ENCODE results near the gene SEC14L6. TPM values are rescaled to one million over a fixed set of nuclear protein-coding genes. Genes with fewer than 3 reads are reported as not detected.

Gene SEC14L6
- total RNA-seq, 2 donors from 2014 or later, result not detected

DNA sequence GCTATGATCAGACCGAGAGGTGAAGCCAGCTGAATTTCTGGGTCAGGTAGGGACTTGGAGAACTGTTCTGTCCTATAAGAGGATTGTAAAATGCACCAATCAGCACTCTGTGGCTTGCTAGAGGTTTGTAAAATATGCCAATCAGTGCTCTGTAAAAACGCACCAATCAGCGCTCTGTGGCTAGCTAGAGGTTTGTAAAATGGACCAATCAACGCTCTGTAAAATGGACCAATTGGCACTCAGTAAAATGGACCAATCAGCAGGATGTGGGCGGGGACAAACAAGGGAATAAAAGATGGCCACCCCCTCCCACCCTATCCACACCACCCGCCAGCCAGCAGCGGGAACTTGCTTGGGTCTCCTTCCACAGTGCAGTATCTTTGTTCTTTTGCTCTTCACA lies 34.6 kb downstream of the SEC14L6 start:
- Mint-ChIP-seq H3K4me1 (ENCODE audit: low read depth in 2 of 2) (no peaks in the 10 kb centered on the region), H3K27me3 (peaks cover 5 to 8% of the 10 kb centered on the region in 2 donors), H3K36me3 (no peaks in the 10 kb centered on the region), H3K9me3 (no peaks in the 10 kb centered on the region), H3K4me3 (no peak overlapping the region), H3K27ac (no peak overlapping the region)
- ATAC-seq (no peak), DNase-seq (ENCODE audit: low spot score) (no peak)

GRCh38 chr22:30511109-30511508 lies 35.4 kb downstream of the SEC14L6 start:
- Mint-ChIP-seq H3K36me3 (no peaks in the 10 kb centered on the region), H3K27me3 (peaks cover 12% of the 10 kb centered on the region in 2 donors), H3K27ac (no peak overlapping the region), H3K4me1 (ENCODE audit: low read depth in 2 of 2) (no peaks in the 10 kb centered on the region), H3K4me3 (no peak overlapping the region), H3K9me3 (no peaks in the 10 kb centered on the region)
- ATAC-seq (no peak), DNase-seq (ENCODE audit: low spot score) (no peak)

DNA sequence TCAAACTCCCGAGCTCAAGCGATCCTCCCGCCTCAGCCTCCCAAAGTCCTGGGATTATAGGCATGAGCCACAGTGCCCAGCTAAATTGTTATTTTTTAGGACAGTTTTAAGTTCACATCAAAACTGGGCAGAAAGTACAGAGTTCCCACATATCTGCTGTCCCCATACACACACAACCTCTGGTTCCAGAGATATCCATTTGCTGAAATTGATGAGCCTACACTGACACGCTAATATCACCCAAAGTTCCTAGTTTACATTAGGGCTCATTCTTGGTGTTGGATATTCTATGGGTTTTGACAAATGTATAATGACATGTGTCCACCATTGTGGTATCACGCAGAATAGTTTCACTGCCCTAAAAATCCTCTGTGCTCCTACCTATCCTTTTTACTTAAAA lies 38.3 kb downstream of the SEC14L6 start:
- H3K27ac Mint-ChIP-seq, result no peak overlapping the region
- no peaks in the 10 kb centered on the region for H3K36me3 Mint-ChIP-seq
- H3K9me3 Mint-ChIP-seq, result no peaks in the 10 kb centered on the region
- peaks cover 14 to 16% of the 10 kb centered on the region in 2 donors for H3K27me3 Mint-ChIP-seq
- no peaks in the 10 kb centered on the region for H3K4me1 Mint-ChIP-seq (ENCODE audit: low read depth in 2 of 2)
- H3K4me3 Mint-ChIP-seq, result no peak overlapping the region
- ATAC-seq, result no peak
- no peak for DNase-seq (ENCODE audit: low spot score)

GRCh38 chr22:30507670-30508069 lies 38.9 kb downstream of the SEC14L6 start:
- ATAC-seq (no peak), DNase-seq (ENCODE audit: low spot score) (no peak)
- Mint-ChIP-seq H3K36me3 (no peaks in the 10 kb centered on the region), H3K4me3 (no peak overlapping the region), H3K27ac (no peak overlapping the region), H3K4me1 (ENCODE audit: low read depth in 2 of 2) (no peaks in the 10 kb centered on the region), H3K27me3 (peaks cover 14 to 16% of the 10 kb centered on the region in 2 donors), H3K9me3 (no peaks in the 10 kb centered on the region)

GRCh38 chr22:30506507-30506968 lies 40.0 kb downstream of the SEC14L6 start:
- Mint-ChIP-seq H3K27ac (no peak overlapping the region), H3K36me3 (no peaks in the 10 kb centered on the region), H3K9me3 (no peaks in the 10 kb centered on the region), H3K27me3 (peaks cover 14 to 16% of the 10 kb centered on the region in 2 donors), H3K4me1 (ENCODE audit: low read depth in 2 of 2) (no peaks in the 10 kb centered on the region), H3K4me3 (no peak overlapping the region)
- ATAC-seq (no peak), DNase-seq (ENCODE audit: low spot score) (no peak)

GRCh38 chr22:30503551-30503950 lies 43.0 kb downstream of the SEC14L6 start:
- H3K4me3 Mint-ChIP-seq, result no peak overlapping the region
- no peaks in the 10 kb centered on the region for H3K4me1 Mint-ChIP-seq (ENCODE audit: low read depth in 2 of 2)
- H3K36me3 Mint-ChIP-seq, result no peaks in the 10 kb centered on the region
- no peak overlapping the region for H3K27ac Mint-ChIP-seq
- DNase-seq (ENCODE audit: low spot score) (no peak), ATAC-seq (no peak)
- peaks cover 14 to 20% of the 10 kb centered on the region in 2 donors for H3K27me3 Mint-ChIP-seq
- no peaks in the 10 kb centered on the region for H3K9me3 Mint-ChIP-seq

DNA sequence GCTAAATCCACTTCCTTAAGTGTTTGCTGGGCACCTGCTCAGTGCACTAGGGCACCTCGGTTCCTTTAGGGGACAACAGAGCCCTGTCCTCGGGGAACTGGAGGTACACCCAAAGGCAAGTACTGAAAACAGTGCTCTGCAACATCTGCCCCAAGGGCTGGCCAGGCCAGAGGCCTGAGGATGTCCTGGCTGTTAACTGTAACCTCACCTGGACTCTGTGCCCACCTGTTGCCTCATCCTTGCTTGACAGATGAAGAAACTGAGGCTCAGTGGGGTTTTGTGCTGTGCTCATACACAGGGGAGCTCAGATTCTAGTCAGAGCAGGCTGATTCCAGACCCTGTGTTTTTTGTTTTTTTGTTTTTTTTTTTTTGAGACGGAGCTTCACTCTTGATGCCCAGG lies 43.6 kb downstream of the SEC14L6 start:
- ATAC-seq (no peak), DNase-seq (ENCODE audit: low spot score) (no peak)
- H3K27me3 Mint-ChIP-seq, result peaks cover 14 to 20% of the 10 kb centered on the region in 2 donors
- H3K4me3 Mint-ChIP-seq, result no peak overlapping the region
- no peaks in the 10 kb centered on the region for H3K4me1 Mint-ChIP-seq (ENCODE audit: low read depth in 2 of 2)
- H3K9me3 Mint-ChIP-seq, result no peaks in the 10 kb centered on the region
- no peak overlapping the region for H3K27ac Mint-ChIP-seq
- no peaks in the 10 kb centered on the region for H3K36me3 Mint-ChIP-seq

DNA sequence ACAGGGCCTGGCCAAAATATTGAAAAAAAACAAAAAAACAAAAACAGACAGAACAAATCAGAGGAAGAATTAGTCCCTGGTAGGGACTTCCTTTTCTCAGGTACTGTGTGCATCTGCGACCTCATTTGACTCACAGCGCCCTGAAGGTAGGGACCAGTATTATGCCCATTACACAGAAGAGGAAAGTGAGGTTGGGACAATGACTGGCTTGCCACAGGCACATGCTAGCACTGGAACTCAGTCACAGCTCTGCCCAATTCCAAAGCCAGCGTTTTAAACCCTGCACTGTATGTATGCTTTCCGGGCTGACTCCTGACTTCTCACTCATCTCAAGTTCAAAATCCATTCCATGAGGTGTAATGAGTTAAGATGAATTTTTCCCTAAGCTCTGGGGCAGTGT lies 44.4 kb downstream of the SEC14L6 start:
- no peaks in the 10 kb centered on the region for H3K9me3 Mint-ChIP-seq
- DNase-seq (ENCODE audit: low spot score) (no peak), ATAC-seq (no peak)
- H3K36me3 Mint-ChIP-seq, result no peaks in the 10 kb centered on the region
- peaks cover 14 to 20% of the 10 kb centered on the region in 2 donors for H3K27me3 Mint-ChIP-seq
- no peak overlapping the region for H3K4me3 Mint-ChIP-seq
- no peaks in the 10 kb centered on the region for H3K4me1 Mint-ChIP-seq (ENCODE audit: low read depth in 2 of 2)
- H3K27ac Mint-ChIP-seq, result no peak overlapping the region

GRCh38 chr22:30500628-30501027 lies 45.9 kb downstream of the SEC14L6 start:
- Mint-ChIP-seq H3K9me3 (no peaks in the 10 kb centered on the region), H3K27ac (no peak overlapping the region), H3K4me1 (ENCODE audit: low read depth in 2 of 2) (no peaks in the 10 kb centered on the region), H3K36me3 (no peaks in the 10 kb centered on the region), H3K27me3 (peaks cover 7 to 16% of the 10 kb centered on the region in 2 donors), H3K4me3 (no peak overlapping the region)
- DNase-seq (ENCODE audit: low spot score) (no peak), ATAC-seq (no peak)

DNA sequence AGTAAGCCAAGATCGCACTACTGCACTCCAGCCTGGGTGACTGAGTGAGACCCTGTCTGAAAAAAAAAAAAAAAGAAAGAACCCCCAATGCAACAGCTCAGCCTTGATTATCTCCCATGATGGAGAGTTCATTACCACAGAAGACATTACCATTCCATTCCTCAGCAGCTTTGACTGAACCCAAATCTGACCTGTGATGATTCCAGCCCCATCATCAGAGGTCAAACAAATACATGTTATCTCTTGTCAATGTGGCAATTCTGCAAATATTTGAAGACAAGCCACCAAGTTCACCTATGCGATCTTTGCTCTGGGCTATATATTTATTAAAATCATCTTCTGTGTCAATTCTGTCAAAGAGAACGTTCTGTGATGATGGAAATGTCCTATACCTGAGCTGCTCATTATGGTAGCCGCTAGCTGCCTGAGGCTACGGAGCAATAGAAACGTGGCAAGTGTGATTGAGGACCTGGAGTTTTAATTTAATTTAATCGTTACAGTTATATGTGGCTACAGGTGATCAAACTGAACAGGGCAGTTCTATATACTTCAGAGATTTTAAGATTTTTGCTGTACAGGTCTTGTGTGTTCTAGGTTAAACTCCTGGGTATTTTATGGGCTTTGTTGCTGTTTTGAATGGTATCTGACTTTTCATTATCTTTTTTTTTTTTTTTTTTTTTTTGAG lies 48.9 kb downstream of the SEC14L6 start:
- Mint-ChIP-seq H3K4me1 (ENCODE audit: low read depth in 2 of 2) (no peaks in the 10 kb centered on the region), H3K4me3 (no peak overlapping the region), H3K36me3 (no peaks in the 10 kb centered on the region), H3K27ac (no peak overlapping the region), H3K27me3 (peaks cover 0 to 9% of the 10 kb centered on the region in 2 donors), H3K9me3 (no peaks in the 10 kb centered on the region)
- ATAC-seq (no peak), DNase-seq (ENCODE audit: low spot score) (no peak)

GRCh38 chr22:30495041-30495784 lies 51.3 kb downstream of the SEC14L6 start:
- Mint-ChIP-seq H3K4me3 (no peak overlapping the region), H3K4me1 (ENCODE audit: low read depth in 2 of 2) (no peaks in the 10 kb centered on the region), H3K27me3 (peaks cover 0 to 4% of the 10 kb centered on the region in 2 donors), H3K27ac (no peak overlapping the region), H3K9me3 (no peaks in the 10 kb centered on the region), H3K36me3 (no peaks in the 10 kb centered on the region)
- ATAC-seq, result no peak
- no peak for DNase-seq (ENCODE audit: low spot score)

GRCh38 chr22:30492144-30492543 lies 54.4 kb downstream of the SEC14L6 start:
- Mint-ChIP-seq H3K36me3 (no peaks in the 10 kb centered on the region), H3K9me3 (no peaks in the 10 kb centered on the region), H3K4me1 (ENCODE audit: low read depth in 2 of 2) (no peaks in the 10 kb centered on the region), H3K27me3 (peaks cover 0 to 2% of the 10 kb centered on the region in 2 donors), H3K4me3 (no peak overlapping the region), H3K27ac (no peak overlapping the region)
- no peak for DNase-seq (ENCODE audit: low spot score)
- no peak for ATAC-seq

GRCh38 chr22:30491381-30491780 lies 55.2 kb downstream of the SEC14L6 start:
- Mint-ChIP-seq H3K27ac (no peak overlapping the region), H3K36me3 (no peaks in the 10 kb centered on the region), H3K27me3 (peaks cover 0 to 5% of the 10 kb centered on the region in 2 donors), H3K4me3 (no peak overlapping the region), H3K9me3 (no peaks in the 10 kb centered on the region), H3K4me1 (ENCODE audit: low read depth in 2 of 2) (no peaks in the 10 kb centered on the region)
- no peak for DNase-seq (ENCODE audit: low spot score)
- ATAC-seq, result no peak

DNA sequence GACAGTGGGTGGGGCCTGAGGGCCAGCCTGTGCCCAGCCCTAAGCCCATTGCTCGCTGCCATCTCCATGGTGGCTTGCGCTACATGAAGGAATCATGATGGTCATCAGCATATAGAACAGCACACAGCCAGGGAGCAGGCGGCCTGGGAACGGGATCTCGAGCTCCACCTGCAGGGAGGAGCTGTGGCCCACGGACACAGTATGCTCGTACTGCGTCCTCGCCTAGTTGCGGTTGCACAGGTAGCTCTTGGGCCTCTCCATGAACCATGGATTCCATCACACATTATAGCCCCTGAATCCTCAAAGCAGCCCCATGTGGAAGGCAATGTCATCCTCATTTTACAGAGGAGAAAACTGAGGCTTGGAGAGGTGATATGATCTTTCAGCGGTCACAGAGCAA lies 56.1 kb downstream of the SEC14L6 start:
- no peaks in the 10 kb centered on the region for H3K36me3 Mint-ChIP-seq
- no peak overlapping the region for H3K4me3 Mint-ChIP-seq
- H3K27ac Mint-ChIP-seq, result no peak overlapping the region
- H3K27me3 Mint-ChIP-seq, result peaks cover 0 to 5% of the 10 kb centered on the region in 2 donors
- ATAC-seq (no peak), DNase-seq (ENCODE audit: low spot score) (no peak)
- no peaks in the 10 kb centered on the region for H3K4me1 Mint-ChIP-seq (ENCODE audit: low read depth in 2 of 2)
- no peaks in the 10 kb centered on the region for H3K9me3 Mint-ChIP-seq

All from natural killer cell treated with Interleukin-12 subunit alpha and Interleukin-12 subunit beta and Interleukin-15 and Interleukin-18, amount 100 ng/mL, for 72 hours (primary cell).